HepG2 (cell line): Measurements from ENCODE around the gene NHLH2. TPM values are rescaled to one million over a fixed set of nuclear protein-coding genes. Genes with fewer than 3 reads are reported as not detected.

Experiments used
- ATAC-seq: fragments of 200-7000 bp; cut with Tn5 transposase; 3 replicates; pipeline ENCODE4 v1.9.1; 2020; ENCODE audit warnings: mild to moderate bottlenecking, moderate library complexity
- BruUV-seq: library from RNA; stranded (reverse); fragments of 400-500 nt; replicated peaks from 2 replicates; lab custom pipeline; 2021; lab: Mats Ljungman, UMichigan
- CTCF ChIA-PET: fragments of 300-600 bp; formaldehyde crosslinking; extraction: SDS; loops from one replicate; lab custom pipeline; 2021; ENCODE audit warnings: low total read pairs, inconsistent platforms, low intra/inter-chr PET ratio; lab: Yijun Ruan, JAX
- POLR2A ChIA-PET: fragments of 350-600 bp; sonication (Branson Sonifier 250); formaldehyde crosslinking; loops from one replicate; lab custom pipeline; 2020; ENCODE audit warnings: antibody characterized with exemption, inconsistent platforms; lab: Yijun Ruan, JAX
- DNase-seq: peaks from one replicate; pipeline ENCODE4 v3.0.0-alpha.2; 2015; ENCODE audit warnings: low spot score
- FAIRE-seq: peaks from 3 replicates; lab custom pipeline; 2011; peaks lifted over from hg19 to GRCh38; lab: Jason Lieb, UNC
- H2AFZ ChIP-seq: one replicate; pipeline ENCODE4 v1.6.1; 2011; ENCODE audit warnings: low read length, inconsistent platforms
- H3K27ac ChIP-seq: fragments of 300-600 bp; 3 replicates; pipeline ENCODE4 v1.8.0; 2011; ENCODE audit warnings: mixed run types, mild to moderate bottlenecking, mixed read lengths, low read length, inconsistent platforms; ENCODE audit not compliant: insufficient read depth; ENCODE audit errors: extremely low read length
- H3K27me3 ChIP-seq, 2 experiments: fragments of 200-600 bp in 1 of 2; 2 replicates in 1 of 2; 3 replicates in 1 of 2; pipeline versions ENCODE4 v1.6.0 to v1.8.0; 2011; ENCODE audit warnings: low read length in 2 of 2, mild to moderate bottlenecking in 2 of 2, moderate library complexity in 2 of 2, inconsistent platforms in 1 of 2; ENCODE audit not compliant: insufficient read depth in 2 of 2, control insufficient read depth in 1 of 2
- H3K36me3 ChIP-seq, 2 experiments: fragments of 200-600 bp in 1 of 2; replicated peaks in 1 of 2; 2 replicates in 1 of 2; 3 replicates in 1 of 2; pipeline versions ENCODE4 v1.5.1 to v1.8.0; 2011; ENCODE audit warnings: low read length in 2 of 2, inconsistent platforms in 1 of 2; ENCODE audit not compliant: insufficient read depth in 2 of 2, control insufficient read depth in 1 of 2
- H3K4me1 ChIP-seq: 2 replicates; pipeline ENCODE4 v1.5.1; 2012; ENCODE audit warnings: low read length, inconsistent platforms; ENCODE audit not compliant: insufficient read depth
- H3K4me2 ChIP-seq: 2 replicates; pipeline ENCODE4 v1.6.0; 2011; ENCODE audit warnings: low read depth, low read length, inconsistent platforms
- H3K4me3 ChIP-seq, 3 experiments: fragments of 200-600 bp in 1 of 3; sonication (generic), shearing (Covaris generic) in 1 of 3; replicated peaks in 1 of 3; 2 replicates each; pipeline ENCODE4 v1.5.1; 2011 to 2016; ENCODE audit warnings: low read length in 3 of 3, inconsistent platforms in 2 of 3, low read depth in 2 of 3, mild to moderate bottlenecking in 2 of 3, control low read depth in 1 of 3, mixed read lengths in 1 of 3; ENCODE audit not compliant: insufficient read depth in 1 of 3
- H3K79me2 ChIP-seq: one replicate; pipeline ENCODE4 v1.6.1; 2011; ENCODE audit warnings: low read length, inconsistent platforms; ENCODE audit not compliant: insufficient read depth
- H3K9ac ChIP-seq: 2 replicates; pipeline ENCODE4 v1.6.0; 2011; ENCODE audit warnings: mild to moderate bottlenecking, low read depth, low read length, inconsistent platforms; ENCODE audit not compliant: insufficient read depth
- H3K9me3 ChIP-seq: 2 replicates; pipeline ENCODE4 v1.5.1; 2012; ENCODE audit warnings: mild to moderate bottlenecking, low read length
- H4K20me1 ChIP-seq: 2 replicates; pipeline ENCODE4 v1.6.0; 2011; ENCODE audit warnings: inconsistent platforms, mild to moderate bottlenecking, low read length, moderate library complexity; ENCODE audit not compliant: insufficient read depth
- FOXK2 ChIP-seq: fragments of 450-650 bp; IDR thresholded peaks from 2 replicates; pipeline ENCODE4 v1.6.1; 2016
- KAT8 ChIP-seq: IDR thresholded peaks from 2 replicates; pipeline ENCODE4 v1.6.1; 2016; ENCODE audit warnings: missing genetic modification reagents, missing compliant biosample characterization
- MATR3 ChIP-seq: sonication (generic); formaldehyde crosslinking; IDR thresholded peaks from 2 replicates; pipeline ENCODE4 v1.4.0; 2020; ENCODE audit warnings: missing genetic modification reagents
- MEIS1 ChIP-seq: sonication (generic); formaldehyde crosslinking; IDR thresholded peaks from 2 replicates; pipeline ENCODE4 v1.9.0; 2021; ENCODE audit warnings: mild to moderate bottlenecking, missing genetic modification reagents, moderate library complexity, borderline replicate concordance
- NKX3-1 ChIP-seq: sonication (generic); formaldehyde crosslinking; IDR thresholded peaks from 2 replicates; pipeline ENCODE4 v1.5.0; 2020; ENCODE audit warnings: missing genetic modification reagents
- PRMT3 ChIP-seq: sonication (generic); formaldehyde crosslinking; IDR thresholded peaks from 2 replicates; pipeline ENCODE4 v1.8.1; 2022; ENCODE audit warnings: low read depth, mild to moderate bottlenecking, moderate library complexity, missing genetic modification reagents, borderline replicate concordance
- ZNF124 ChIP-seq: sonication (generic); formaldehyde crosslinking; IDR thresholded peaks from 2 replicates; pipeline ENCODE4 v1.4.0; 2020; ENCODE audit warnings: missing genetic modification reagents
- ZNF256 ChIP-seq: sonication (generic); formaldehyde crosslinking; conservative IDR thresholded peaks from 2 replicates; pipeline ENCODE4 v1.4.0; 2020; ENCODE audit warnings: missing genetic modification reagents
- WGBS: methylation state at CpG from one replicate; pipeline ENCODE4 v1.1.6; 2017; ENCODE audit warnings: low lambda C conversion rate; 5-methylcytosine and 5-hydroxymethylcytosine counted together
- in situ Hi-C: cut with HindIII; loops from 2 replicates; pipeline ENCODE4 v1.10.0; 2017; ENCODE audit warnings: low pct_unique_long_range_greater_than_20kb; ENCODE audit not compliant: extremely low pct_ligation_motif_present
- intact Hi-C: fragments of 100-400 bp; cut with micrococcal nuclease; formaldehyde crosslinking; loops from one replicate; pipeline ENCODE4 v1.10.0; 2022; ENCODE audit not compliant: unreplicated experiment
- polyA plus RNA-seq, 8 experiments: library from polyadenylated mRNA; depleted of rRNA in 3 of 8; stranded (reverse) in 7 of 8; unstranded in 1 of 8; fragments of >200 nt; fragmentation: Illumina TruSeq in 4 of 8; extraction: Trizol in 4 of 8; gene quantifications; 2 replicates each; pipeline versions ENCODE4 v1.2.1 to v1.2.3, GENCODE V29; 2011 to 2016; ENCODE audit warnings: low read depth in 4 of 8, missing spikeins in 1 of 8, mixed read lengths in 1 of 8; ENCODE audit not compliant: insufficient read depth in 1 of 8
- total RNA-seq, 5 experiments: library from RNA; depleted of rRNA; stranded (reverse); fragments of >200 nt; fragmentation: Illumina TruSeq; extraction: Trizol; gene quantifications; 2 replicates each; pipeline ENCODE4 v1.2.3, GENCODE V29; 2016; ENCODE audit warnings: low read depth in 1 of 5
- TF ChIP-seq, protein P1 (sequence below): sonication (generic); formaldehyde crosslinking; IDR thresholded peaks from 2 replicates; pipeline ENCODE4 v1.9.0; 2021; ENCODE audit warnings: missing genetic modification reagents, borderline replicate concordance
- TF ChIP-seq, protein P2 (sequence below): IDR thresholded peaks from 2 replicates; pipeline ENCODE4 v1.6.1; 2016

NHLH2 gene
- total and polyA plus RNA-seq, 2 of the 13 experiments (the other 11 are each of a cell fraction or from before 2014, with no cell fraction given) = not detected

DNA sequence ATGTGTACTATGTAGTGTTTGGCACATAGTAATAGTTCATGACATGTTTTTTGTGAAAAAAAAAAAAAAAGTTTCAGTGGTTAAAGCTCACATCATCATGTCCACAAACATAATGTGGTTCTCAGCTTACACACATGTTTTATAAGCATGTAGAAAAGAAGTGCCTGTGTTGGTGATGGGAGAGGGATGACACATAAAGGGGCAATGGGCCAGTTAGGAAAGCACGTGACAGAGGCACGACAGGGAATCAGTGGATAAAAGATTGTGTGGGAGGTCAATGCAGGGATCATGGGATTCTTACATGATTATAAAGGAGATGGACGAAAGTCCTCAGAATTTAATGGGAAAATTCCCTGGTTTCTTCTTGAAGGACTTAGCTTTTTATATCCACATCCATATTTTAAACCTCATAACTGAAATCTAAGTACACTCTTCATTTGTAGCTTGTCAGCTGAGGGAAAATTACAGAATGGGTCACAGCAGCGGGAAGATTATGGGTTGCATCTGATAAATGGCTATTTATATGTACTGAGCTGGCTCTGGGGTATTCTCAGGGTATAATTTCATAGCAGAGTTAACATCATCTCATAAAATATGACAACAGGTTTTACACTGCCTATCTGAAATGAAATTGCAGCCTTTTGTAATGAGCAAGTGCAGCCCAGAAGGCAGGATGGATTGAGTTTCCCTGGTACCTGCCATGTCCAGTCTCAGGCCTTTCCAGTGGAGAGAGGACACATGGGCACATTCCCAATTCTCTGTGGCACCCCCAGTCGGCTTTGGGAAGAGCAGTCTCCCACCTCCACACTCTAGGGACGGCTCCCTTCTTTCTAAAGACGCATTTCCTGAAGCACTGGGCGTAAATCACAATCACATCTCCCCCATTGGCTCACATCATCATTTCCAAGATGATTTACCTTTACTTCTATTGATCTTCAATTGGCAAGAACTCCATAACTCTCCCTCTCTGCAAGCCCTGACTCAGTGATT is 42.3 kb upstream of the NHLH2 start (continued):
- TF ChIP-seq, protein P1, sequence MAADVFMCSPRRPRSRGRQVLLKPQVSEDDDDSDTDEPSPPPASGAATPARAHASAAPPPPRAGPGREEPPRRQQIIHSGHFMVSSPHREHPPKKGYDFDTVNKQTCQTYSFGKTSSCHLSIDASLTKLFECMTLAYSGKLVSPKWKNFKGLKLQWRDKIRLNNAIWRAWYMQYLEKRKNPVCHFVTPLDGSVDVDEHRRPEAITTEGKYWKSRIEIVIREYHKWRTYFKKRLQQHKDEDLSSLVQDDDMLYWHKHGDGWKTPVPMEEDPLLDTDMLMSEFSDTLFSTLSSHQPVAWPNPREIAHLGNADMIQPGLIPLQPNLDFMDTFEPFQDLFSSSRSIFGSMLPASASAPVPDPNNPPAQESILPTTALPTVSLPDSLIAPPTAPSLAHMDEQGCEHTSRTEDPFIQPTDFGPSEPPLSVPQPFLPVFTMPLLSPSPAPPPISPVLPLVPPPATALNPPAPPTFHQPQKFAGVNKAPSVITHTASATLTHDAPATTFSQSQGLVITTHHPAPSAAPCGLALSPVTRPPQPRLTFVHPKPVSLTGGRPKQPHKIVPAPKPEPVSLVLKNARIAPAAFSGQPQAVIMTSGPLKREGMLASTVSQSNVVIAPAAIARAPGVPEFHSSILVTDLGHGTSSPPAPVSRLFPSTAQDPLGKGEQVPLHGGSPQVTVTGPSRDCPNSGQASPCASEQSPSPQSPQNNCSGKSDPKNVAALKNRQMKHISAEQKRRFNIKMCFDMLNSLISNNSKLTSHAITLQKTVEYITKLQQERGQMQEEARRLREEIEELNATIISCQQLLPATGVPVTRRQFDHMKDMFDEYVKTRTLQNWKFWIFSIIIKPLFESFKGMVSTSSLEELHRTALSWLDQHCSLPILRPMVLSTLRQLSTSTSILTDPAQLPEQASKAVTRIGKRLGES = no peak
- TF ChIP-seq MATR3 (CRISPR knock-in tag) = no peak
- no peak for TF ChIP-seq FOXK2
- no peak for TF ChIP-seq MEIS1 (CRISPR knock-in tag)
- no peak for TF ChIP-seq PRMT3 (CRISPR knock-in tag)
- no peak for TF ChIP-seq ZNF256 (CRISPR knock-in tag)
- no peak for TF ChIP-seq ZNF124
- no peak for TF ChIP-seq NKX3-1 (CRISPR knock-in tag)

DNA sequence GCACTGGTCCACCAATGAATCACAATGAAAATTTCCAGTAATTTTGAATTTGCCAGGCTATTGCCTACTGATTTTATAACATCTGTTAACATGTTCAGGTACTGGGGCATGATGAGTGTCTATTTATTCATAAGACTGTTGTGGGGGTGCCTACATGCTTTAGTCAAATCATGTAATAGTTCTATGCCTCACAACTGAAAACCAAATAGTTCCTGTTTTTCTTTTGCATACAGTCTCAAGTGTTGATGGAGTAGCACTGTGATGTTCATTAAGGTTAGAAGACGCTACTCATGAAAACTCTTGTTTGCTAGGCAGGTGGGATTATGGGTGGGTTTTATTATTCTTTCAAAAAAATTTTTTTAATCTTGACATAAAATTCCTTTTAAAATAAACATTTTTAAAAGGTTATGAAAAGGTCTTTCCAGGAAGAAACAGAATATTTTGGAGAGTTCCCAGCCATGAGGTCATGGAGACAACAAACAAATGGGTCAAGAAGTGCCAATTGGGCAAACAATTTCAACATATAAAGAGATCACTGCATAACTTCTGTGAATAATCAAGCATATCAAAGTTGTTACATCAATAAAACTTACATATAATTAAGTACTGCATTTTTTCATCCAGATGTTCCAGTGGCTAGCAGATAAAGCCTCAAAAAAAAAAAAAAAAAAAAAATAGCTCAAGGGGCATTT is 40.2 kb upstream of the NHLH2 start:
- Histone ChIP-seq H3K27ac (no peak overlapping the region), H3K9me3 (no peaks in the 10 kb centered on the region), H2AFZ (no peak overlapping the region), H3K79me2 (no peaks in the 10 kb centered on the region), H3K4me3 (no peak overlapping the region), H3K9ac (no peak overlapping the region), H3K36me3 (no peaks in the 10 kb centered on the region), H3K27me3 (peaks cover 0 to 7% of the 10 kb centered on the region in 2 experiments; a peak in 1 of 5 replicates), H4K20me1 (no peaks in the 10 kb centered on the region), H3K4me1 (no peaks in the 10 kb centered on the region), H3K4me2 (no peak overlapping the region)
- in situ Hi-C loops = no loop called here
- ChIA-PET CTCF (no interaction called here), POLR2A (no interaction called here)
- BruUV-seq = no TSS peak
- ATAC-seq = no peak
- no peak for DNase-seq
- no peak for FAIRE-seq
- intact Hi-C loops = no loop called here
- 49% methylated on average over 1 of the region's 1 CpG for WGBS
- TF ChIP-seq, protein P2, sequence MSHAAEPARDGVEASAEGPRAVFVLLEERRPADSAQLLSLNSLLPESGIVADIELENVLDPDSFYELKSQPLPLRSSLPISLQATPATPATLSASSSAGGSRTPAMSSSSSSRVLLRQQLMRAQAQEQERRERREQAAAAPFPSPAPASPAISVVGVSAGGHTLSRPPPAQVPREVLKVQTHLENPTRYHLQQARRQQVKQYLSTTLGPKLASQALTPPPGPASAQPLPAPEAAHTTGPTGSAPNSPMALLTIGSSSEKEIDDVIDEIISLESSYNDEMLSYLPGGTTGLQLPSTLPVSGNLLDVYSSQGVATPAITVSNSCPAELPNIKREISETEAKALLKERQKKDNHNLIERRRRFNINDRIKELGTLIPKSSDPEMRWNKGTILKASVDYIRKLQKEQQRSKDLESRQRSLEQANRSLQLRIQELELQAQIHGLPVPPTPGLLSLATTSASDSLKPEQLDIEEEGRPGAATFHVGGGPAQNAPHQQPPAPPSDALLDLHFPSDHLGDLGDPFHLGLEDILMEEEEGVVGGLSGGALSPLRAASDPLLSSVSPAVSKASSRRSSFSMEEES (CRISPR knock-in tag) = no peak
- no peak for TF ChIP-seq KAT8
